Measurements from ENCODE around the gene P2RX2.

GRCh38 chr12:132604151-132604618, 14.4 kb upstream of the P2RX2 start:
- no peak for TF ChIP-seq EZH2 (IDR thresholded peaks at IDR 0.05; ENCODE audit: low read depth)
- no peak for TF ChIP-seq CTCF (conservative IDR thresholded peaks at IDR 0.05)

Measured in PC-9 (cell line).